Cerebellar nuclear complex (tissue), 1 donor: ENCODE results near the gene EDEM1.
A peak's percentile ranks its signal among the peaks of the same experiment; 100 is the strongest.
"Not testable (repeated sequence)": the region's sequence is repeated elsewhere in the genome, so short reads cannot be mapped to it uniquely, and the experiment has no call there.

Source experiments
- DNase-seq, 2 experiments: peaks; one replicate each; lab custom pipeline; 2025; lab: John Stamatoyannopoulos, UW

Gene EDEM1

GRCh38 chr3:5187156-5187919, at the start of gene EDEM1:
Gene EDEM1 (plus strand): TSS chr3:5187707. CDS start chr3:5187806, 99 bp downstream.
- peak in 1 of 2 experiments; percentile 51 for DNase-seq

DNA sequence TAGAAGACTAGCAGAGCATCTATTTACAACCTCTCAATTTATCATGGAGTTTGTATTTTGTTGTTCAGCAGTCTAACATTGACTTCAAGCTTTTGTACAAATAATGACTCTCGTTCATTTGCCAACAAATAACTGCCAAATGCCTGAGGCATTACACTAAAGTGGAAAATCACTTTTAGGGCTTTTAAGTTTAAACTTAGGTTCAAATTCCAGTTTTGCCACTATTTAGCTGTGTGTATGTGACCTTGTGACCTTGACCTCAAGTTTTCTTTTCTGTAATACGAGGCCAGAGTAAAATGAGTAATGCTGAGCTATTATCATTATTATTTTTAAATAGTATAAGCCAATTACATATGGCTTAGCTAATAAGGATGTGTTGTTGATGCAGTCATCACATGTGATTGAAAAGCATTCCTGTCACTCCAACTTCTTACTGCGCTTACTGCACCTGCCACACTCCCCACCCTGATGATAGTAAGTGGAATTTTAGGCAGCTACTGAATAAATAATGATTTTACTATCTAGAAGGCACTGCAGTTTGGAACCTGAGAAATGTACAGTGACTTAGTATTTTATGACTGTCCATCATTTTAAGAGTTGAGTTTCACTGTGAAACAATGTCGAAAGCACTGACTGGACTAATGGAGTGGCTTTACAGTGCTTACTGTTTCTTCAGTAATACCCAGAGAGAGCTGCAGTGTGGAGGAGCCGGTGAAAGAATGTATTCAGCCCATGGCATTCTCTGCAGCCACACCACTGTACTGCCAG, 49.1 kb upstream of the EDEM1 start:
- DNase-seq: no peak

DNA sequence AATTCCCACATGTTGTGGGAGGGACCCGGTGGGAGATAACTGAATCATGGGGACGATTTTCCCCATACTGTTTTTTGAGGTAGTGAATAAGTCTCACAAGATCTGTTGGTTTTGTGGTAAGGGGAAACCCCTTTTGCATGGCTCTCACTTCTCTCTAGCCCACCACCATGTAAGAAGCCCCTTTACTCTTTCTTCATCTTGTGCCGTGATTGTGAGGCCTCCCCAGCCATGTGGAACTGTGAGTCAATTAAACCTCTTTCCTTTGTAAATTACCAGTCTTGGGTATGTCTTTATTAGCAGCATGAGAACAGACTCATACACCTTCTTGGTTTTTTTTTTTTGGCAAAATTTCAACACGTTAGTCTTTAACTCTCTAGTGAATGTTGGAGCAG, 47.3 kb upstream of the EDEM1 start:
- DNase-seq: no peak

- no peak for DNase-seq
These were observed 46.7 kb upstream of the EDEM1 start for GRCh38 chr3:5140839-5141238.

GRCh38 chr3:5141760-5142159, 45.7 kb upstream of the EDEM1 start:
- DNase-seq: no peak

DNA sequence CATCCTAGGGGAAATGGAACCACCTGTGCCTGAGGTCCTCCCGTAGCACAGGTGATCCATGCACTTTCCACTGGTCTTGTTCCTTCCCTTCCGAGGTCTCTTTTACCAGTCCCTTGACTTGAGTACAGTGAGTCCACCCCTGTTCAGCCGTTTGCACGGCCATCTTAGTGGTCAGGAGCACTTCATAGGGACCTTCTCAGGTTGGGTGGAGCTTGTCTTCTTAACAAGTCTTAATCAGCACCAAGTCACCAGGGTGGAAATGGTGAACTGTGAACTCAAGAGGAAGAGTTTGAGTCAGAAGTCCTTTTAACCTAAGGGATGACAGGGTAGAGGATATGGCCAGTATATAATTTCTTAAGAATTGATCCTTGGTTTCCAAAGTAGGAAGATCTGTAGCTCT, 44.0 kb upstream of the EDEM1 start:
- DNase-seq: no peak

DNA sequence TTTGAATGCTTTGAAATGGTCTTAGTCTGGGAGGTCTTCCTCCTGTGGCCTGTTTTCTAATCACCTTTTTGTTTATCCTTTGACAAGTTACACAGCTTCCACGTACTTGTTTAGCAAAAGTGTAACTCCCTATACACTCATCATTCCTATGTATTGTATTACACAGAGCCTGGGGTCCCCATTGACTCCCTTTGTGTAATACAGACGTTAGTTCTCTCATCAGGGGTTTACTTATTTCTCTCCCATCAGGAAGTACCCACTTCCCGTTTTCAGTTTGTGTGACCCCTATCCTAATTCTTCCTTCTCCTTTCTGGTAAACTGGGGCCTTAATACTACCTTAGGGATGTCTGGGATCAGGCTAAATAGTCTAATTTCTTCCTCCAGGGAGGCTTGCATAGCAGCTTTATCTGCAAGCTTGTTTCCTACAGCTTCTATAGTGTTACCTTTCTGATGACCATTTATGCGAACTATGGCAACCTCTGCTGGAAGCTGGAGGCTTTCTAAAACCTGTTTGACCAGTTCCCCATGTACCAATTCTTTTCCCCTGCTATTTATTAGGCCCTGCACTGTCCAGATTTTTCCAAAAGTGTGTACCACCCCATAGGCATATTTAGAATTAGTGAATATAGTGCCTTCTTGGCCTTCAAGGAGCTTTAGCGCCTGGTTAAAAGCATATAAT, 43.1 kb upstream of the EDEM1 start:
- no peak for DNase-seq

- no peak for DNase-seq
These were observed 42.4 kb upstream of the EDEM1 start for GRCh38 chr3:5145120-5145519.

DNA sequence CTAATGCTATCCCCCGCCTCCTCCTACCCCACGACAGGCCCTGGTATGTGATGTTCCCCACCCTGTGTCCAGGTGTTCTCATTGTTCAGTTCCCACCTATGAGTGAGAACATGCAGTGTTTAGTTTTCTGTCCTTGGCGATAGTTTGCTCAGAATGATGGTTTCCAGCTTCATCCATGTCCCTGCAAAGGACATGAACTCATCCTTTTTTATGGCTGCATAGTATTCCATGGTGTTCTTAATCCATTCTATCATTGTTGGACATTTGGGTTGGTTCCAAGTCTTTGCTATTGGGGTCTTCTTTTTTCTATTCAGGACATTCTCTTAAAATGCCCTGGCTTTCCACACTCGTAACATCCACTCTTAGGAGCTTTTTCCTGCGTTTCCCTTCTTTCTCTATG, 40.4 kb upstream of the EDEM1 start:
- DNase-seq: not testable (repeated sequence)

DNA sequence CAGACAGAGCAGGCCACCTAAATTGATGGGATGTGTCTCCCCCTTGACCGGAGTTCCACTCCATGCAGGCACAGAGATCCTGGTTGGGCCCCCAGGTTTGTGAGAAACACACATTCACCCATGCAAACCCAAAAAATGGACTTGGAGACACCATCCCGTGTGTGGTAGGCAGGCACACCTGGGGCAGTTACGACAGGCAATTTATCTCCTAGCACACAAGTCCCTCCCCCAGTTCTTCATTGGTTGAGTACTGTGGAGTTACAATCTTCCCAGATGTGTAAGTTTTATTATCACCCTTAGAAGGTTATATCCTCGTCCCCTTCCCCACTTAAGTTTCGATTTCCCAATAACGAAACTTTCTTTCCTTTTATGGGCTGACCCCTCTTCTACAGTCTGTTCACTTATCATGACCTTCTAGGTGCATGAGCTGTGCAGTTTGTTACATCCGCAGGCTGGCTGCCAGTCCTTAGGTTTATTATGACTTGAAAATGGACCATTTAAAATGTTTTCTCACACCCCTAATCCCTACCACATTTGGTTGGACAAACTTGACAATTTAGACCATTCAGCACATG, 38.1 kb upstream of the EDEM1 start:
- no peak for DNase-seq

GRCh38 chr3:5151586-5151985, 35.9 kb upstream of the EDEM1 start:
- DNase-seq: no peak

- DNase-seq: no peak
These were observed 34.4 kb upstream of the EDEM1 start for GRCh38 chr3:5153074-5153473.

DNA sequence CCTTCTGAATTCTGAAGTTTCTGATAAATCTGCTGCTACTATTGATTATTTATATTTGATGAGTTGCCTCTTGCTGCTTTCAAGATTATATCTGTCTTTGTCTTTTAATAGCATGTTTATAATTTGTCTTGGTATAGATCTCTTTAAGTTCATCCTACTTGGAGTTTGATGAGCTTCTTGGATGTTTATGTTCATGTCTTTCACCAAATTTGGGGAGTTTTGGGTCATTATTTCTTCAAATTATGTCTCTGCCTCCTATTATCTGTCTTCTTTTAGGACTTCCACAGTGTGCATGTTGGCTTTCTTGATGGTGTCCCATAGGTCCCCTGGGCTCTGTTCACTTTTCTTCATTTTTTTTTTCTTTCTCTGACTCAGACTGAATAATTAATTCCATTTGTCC, 32.3 kb upstream of the EDEM1 start:
- no peak for DNase-seq

GRCh38 chr3:5160321-5160720, 27.2 kb upstream of the EDEM1 start:
- DNase-seq: no peak

GRCh38 chr3:5160940-5161858, 26.3 kb upstream of the EDEM1 start:
- DNase-seq: no peak

DNA sequence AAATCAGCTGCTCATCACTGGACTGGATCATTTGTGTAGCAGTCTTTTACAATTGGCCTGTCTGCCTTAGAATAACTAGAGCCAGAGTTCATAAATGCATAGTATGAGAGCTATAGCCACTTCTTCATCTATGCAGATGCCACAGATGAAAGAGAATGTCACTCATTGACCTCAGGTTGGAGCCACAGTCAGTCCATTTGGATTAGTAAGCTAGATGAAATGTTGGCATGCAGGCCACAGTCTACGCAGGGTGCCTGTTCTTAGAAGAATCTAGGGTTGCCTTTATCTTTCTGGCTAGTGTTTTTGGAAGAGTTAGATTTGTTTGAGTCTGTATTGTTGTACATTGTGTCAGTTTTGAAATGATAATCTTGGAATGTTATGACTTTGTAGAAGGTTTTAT, 25.4 kb upstream of the EDEM1 start:
- DNase-seq: no peak

DNA sequence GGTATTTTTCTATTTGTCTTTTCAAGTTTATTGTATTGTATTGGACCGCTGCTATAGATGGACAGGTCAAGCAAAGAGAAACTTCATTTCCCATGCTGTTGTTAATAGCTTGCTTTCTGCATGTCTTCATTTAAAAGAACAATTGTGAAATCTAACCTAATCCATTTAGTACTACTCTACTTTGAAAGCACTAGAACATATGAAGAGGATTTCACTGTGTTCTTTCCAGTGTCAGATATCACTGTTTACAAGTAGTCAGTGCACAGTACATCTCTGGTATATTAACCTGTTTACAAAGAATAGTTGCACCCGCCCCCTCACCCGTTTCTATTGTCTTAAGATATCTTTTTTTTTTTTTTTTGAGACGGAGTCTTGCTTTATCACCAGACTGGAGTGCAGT, 21.8 kb upstream of the EDEM1 start:
- no peak for DNase-seq

DNA sequence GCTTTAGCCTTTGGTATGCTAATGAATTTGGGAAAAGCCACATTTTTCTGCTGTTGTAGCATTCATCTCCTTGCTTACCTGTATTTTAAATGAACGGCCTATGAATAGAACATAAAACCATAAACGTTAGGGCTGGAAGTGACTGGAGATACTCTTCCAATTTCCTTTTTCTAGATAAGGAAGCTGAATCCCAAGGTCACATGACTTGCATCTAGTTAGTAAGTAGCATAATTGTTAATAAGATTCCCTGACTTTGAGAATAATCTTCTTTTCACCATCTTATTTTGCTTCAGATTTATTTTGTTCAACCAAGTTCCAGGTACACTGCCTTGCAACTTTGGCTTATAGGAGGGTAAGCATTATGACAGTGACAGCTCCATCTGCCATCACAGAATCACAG, 20.7 kb upstream of the EDEM1 start:
- DNase-seq: no peak

DNA sequence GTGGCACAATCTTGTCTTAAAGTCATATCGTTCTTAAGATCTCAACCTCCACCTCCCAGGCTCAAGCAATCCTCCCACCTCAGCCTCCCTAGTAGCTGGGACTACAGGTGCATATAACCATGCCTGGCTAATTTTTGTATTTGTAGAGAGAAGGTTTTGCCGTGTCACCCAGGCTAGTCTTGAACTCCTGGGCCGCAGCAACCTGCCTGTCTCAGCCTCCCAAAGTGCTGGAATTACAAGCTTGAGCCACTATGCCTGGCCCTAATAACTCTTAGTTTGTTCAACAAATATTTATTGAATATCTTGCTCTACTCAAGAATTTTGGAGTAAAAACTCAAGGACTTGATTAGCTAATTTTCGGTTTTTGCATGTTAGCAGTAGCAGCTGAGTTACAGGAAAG, 19.4 kb upstream of the EDEM1 start:
- no peak for DNase-seq

- DNase-seq: no peak
These were observed 17.7 kb upstream of the EDEM1 start for GRCh38 chr3:5169807-5170206.

GRCh38 chr3:5170975-5171374, 16.5 kb upstream of the EDEM1 start:
- no peak for DNase-seq

GRCh38 chr3:5172018-5172417, 15.5 kb upstream of the EDEM1 start:
- DNase-seq: no peak
